GM18502 (cell line): Measurements from ENCODE around the gene ATG10.

ENCODE experiments used
- ATAC-seq: cut with Tn5 transposase; IDR thresholded peaks from one replicate; pipeline ENCODE4 v1.9.1; 2021; ENCODE audit warnings: mild to moderate bottlenecking; ENCODE audit not compliant: unreplicated experiment, poor library complexity

Gene ATG10

GRCh38 chr5:82295959-82296531, 324.2 kb downstream of the ATG10 start:
- ATAC-seq = no peak

- no peak for ATAC-seq
Measured at GRCh38 chr5:82296929-82297328, 325.1 kb downstream of the ATG10 start.

GRCh38 chr5:82297711-82298110, 325.9 kb downstream of the ATG10 start:
- ATAC-seq = no peak

GRCh38 chr5:82298668-82299067, 326.8 kb downstream of the ATG10 start:
- no peak for ATAC-seq

GRCh38 chr5:82301190-82301589, 329.4 kb downstream of the ATG10 start:
- no peak for ATAC-seq
